HepG2 (cell line): Measurements from ENCODE around the gene NECTIN2. TPM values are rescaled to one million over a fixed set of nuclear protein-coding genes. Genes with fewer than 3 reads are reported as not detected.

ENCODE experiments used
- ATAC-seq: fragments of 200-7000 bp; cut with Tn5 transposase; 3 replicates; pipeline ENCODE4 v1.9.1; 2020; ENCODE audit warnings: mild to moderate bottlenecking, moderate library complexity
- BruUV-seq: library from RNA; stranded (reverse); fragments of 400-500 nt; replicated peaks from 2 replicates; lab custom pipeline; 2021; lab: Mats Ljungman, UMichigan
- CTCF ChIA-PET: fragments of 300-600 bp; formaldehyde crosslinking; extraction: SDS; loops from one replicate; lab custom pipeline; 2021; ENCODE audit warnings: low total read pairs, inconsistent platforms, low intra/inter-chr PET ratio; lab: Yijun Ruan, JAX
- POLR2A ChIA-PET: fragments of 350-600 bp; sonication (Branson Sonifier 250); formaldehyde crosslinking; loops from one replicate; lab custom pipeline; 2020; ENCODE audit warnings: antibody characterized with exemption, inconsistent platforms; lab: Yijun Ruan, JAX
- DNase-seq: peaks from one replicate; pipeline ENCODE4 v3.0.0-alpha.2; 2015; ENCODE audit warnings: low spot score
- FAIRE-seq: peaks from 3 replicates; lab custom pipeline; 2011; peaks lifted over from hg19 to GRCh38; lab: Jason Lieb, UNC
- H2AFZ ChIP-seq: one replicate; pipeline ENCODE4 v1.6.1; 2011; ENCODE audit warnings: low read length, inconsistent platforms
- H3K27ac ChIP-seq: fragments of 300-600 bp; 3 replicates; pipeline ENCODE4 v1.8.0; 2011; ENCODE audit warnings: mixed run types, mild to moderate bottlenecking, mixed read lengths, low read length, inconsistent platforms; ENCODE audit not compliant: insufficient read depth; ENCODE audit errors: extremely low read length
- H3K27me3 ChIP-seq, 2 experiments: fragments of 200-600 bp in 1 of 2; 2 replicates in 1 of 2; 3 replicates in 1 of 2; pipeline versions ENCODE4 v1.6.0 to v1.8.0; 2011; ENCODE audit warnings: low read length in 2 of 2, mild to moderate bottlenecking in 2 of 2, moderate library complexity in 2 of 2, inconsistent platforms in 1 of 2; ENCODE audit not compliant: insufficient read depth in 2 of 2, control insufficient read depth in 1 of 2
- H3K36me3 ChIP-seq, 2 experiments: fragments of 200-600 bp in 1 of 2; replicated peaks in 1 of 2; 2 replicates in 1 of 2; 3 replicates in 1 of 2; pipeline versions ENCODE4 v1.5.1 to v1.8.0; 2011; ENCODE audit warnings: low read length in 2 of 2, inconsistent platforms in 1 of 2; ENCODE audit not compliant: insufficient read depth in 2 of 2, control insufficient read depth in 1 of 2
- H3K4me1 ChIP-seq: 2 replicates; pipeline ENCODE4 v1.5.1; 2012; ENCODE audit warnings: low read length, inconsistent platforms; ENCODE audit not compliant: insufficient read depth
- H3K4me2 ChIP-seq: 2 replicates; pipeline ENCODE4 v1.6.0; 2011; ENCODE audit warnings: low read depth, low read length, inconsistent platforms
- H3K4me3 ChIP-seq, 3 experiments: fragments of 200-600 bp in 1 of 3; sonication (generic), shearing (Covaris generic) in 1 of 3; replicated peaks in 1 of 3; 2 replicates each; pipeline ENCODE4 v1.5.1; 2011 to 2016; ENCODE audit warnings: low read length in 3 of 3, inconsistent platforms in 2 of 3, low read depth in 2 of 3, mild to moderate bottlenecking in 2 of 3, control low read depth in 1 of 3, mixed read lengths in 1 of 3; ENCODE audit not compliant: insufficient read depth in 1 of 3
- H3K79me2 ChIP-seq: one replicate; pipeline ENCODE4 v1.6.1; 2011; ENCODE audit warnings: low read length, inconsistent platforms; ENCODE audit not compliant: insufficient read depth
- H3K9ac ChIP-seq: 2 replicates; pipeline ENCODE4 v1.6.0; 2011; ENCODE audit warnings: mild to moderate bottlenecking, low read depth, low read length, inconsistent platforms; ENCODE audit not compliant: insufficient read depth
- H3K9me3 ChIP-seq: 2 replicates; pipeline ENCODE4 v1.5.1; 2012; ENCODE audit warnings: mild to moderate bottlenecking, low read length
- H4K20me1 ChIP-seq: 2 replicates; pipeline ENCODE4 v1.6.0; 2011; ENCODE audit warnings: inconsistent platforms, mild to moderate bottlenecking, low read length, moderate library complexity; ENCODE audit not compliant: insufficient read depth
- AGO1 ChIP-seq: fragments of 200-400 bp; formaldehyde crosslinking; IDR thresholded peaks from 2 replicates; pipeline ENCODE4 v1.6.1; 2017; ENCODE audit warnings: mild to moderate bottlenecking, low read depth, low read length, moderate library complexity; ENCODE audit not compliant: poor library complexity, severe bottlenecking
- AGO2 ChIP-seq: fragments of 200-400 bp; formaldehyde crosslinking; optimal IDR thresholded peaks from 2 replicates; pipeline ENCODE3; 2017; ENCODE audit warnings: mild to moderate bottlenecking, low read depth, low read length, moderate library complexity
- PCBP2 ChIP-seq: fragments of 200-400 bp; formaldehyde crosslinking; optimal IDR thresholded peaks from 2 replicates; pipeline ENCODE3; 2018; ENCODE audit warnings: low read length, low read depth; ENCODE audit not compliant: poor library complexity, severe bottlenecking
- SALL2 ChIP-seq: sonication (generic); formaldehyde crosslinking; IDR thresholded peaks from 2 replicates; pipeline ENCODE4 v1.8.1; 2023; ENCODE audit warnings: mild to moderate bottlenecking, missing genetic modification reagents, inconsistent platforms
- SOX6 ChIP-seq, 2 experiments: fragments of 450-650 bp in 1 of 2; sonication (generic) in 1 of 2; formaldehyde crosslinking in 1 of 2; IDR thresholded peaks; 2 replicates each; pipeline versions ENCODE4 v1.4.0 to v1.6.1; 2017 to 2020; ENCODE audit warnings: antibody characterized with exemption in 1 of 2, mild to moderate bottlenecking in 1 of 2, missing genetic modification reagents in 1 of 2
- SP2 ChIP-seq: sonication (generic); formaldehyde crosslinking; IDR thresholded peaks from 2 replicates; pipeline ENCODE4 v1.5.1; 2020; ENCODE audit warnings: mild to moderate bottlenecking, missing genetic modification reagents
- ZNF224 ChIP-seq: sonication (generic); formaldehyde crosslinking; IDR thresholded peaks from 2 replicates; pipeline ENCODE4 v1.5.0; 2020; ENCODE audit warnings: mild to moderate bottlenecking, missing genetic modification reagents
- ZNF772 ChIP-seq: sonication (generic); formaldehyde crosslinking; IDR thresholded peaks from 2 replicates; pipeline ENCODE4 v1.5.0; 2020; ENCODE audit warnings: mild to moderate bottlenecking, missing genetic modification reagents
- WGBS: methylation state at CpG from one replicate; pipeline ENCODE4 v1.1.6; 2017; ENCODE audit warnings: low lambda C conversion rate; 5-methylcytosine and 5-hydroxymethylcytosine counted together
- in situ Hi-C: cut with HindIII; loops from 2 replicates; pipeline ENCODE4 v1.10.0; 2017; ENCODE audit warnings: low pct_unique_long_range_greater_than_20kb; ENCODE audit not compliant: extremely low pct_ligation_motif_present
- intact Hi-C: fragments of 100-400 bp; cut with micrococcal nuclease; formaldehyde crosslinking; loops from one replicate; pipeline ENCODE4 v1.10.0; 2022; ENCODE audit not compliant: unreplicated experiment
- polyA plus RNA-seq, 8 experiments: library from polyadenylated mRNA; depleted of rRNA in 3 of 8; stranded (reverse) in 7 of 8; unstranded in 1 of 8; fragments of >200 nt; fragmentation: Illumina TruSeq in 4 of 8; extraction: Trizol in 4 of 8; gene quantifications; 2 replicates each; pipeline versions ENCODE4 v1.2.1 to v1.2.3, GENCODE V29; 2011 to 2016; ENCODE audit warnings: low read depth in 4 of 8, missing spikeins in 1 of 8, mixed read lengths in 1 of 8; ENCODE audit not compliant: insufficient read depth in 1 of 8
- total RNA-seq, 5 experiments: library from RNA; depleted of rRNA; stranded (reverse); fragments of >200 nt; fragmentation: Illumina TruSeq; extraction: Trizol; gene quantifications; 2 replicates each; pipeline ENCODE4 v1.2.3, GENCODE V29; 2016; ENCODE audit warnings: low read depth in 1 of 5

The NECTIN2 gene
- total and polyA plus RNA-seq, 2 of the 13 experiments (the other 11 are each of a cell fraction or from before 2014, with no cell fraction given): 75.4 to 114 TPM

DNA sequence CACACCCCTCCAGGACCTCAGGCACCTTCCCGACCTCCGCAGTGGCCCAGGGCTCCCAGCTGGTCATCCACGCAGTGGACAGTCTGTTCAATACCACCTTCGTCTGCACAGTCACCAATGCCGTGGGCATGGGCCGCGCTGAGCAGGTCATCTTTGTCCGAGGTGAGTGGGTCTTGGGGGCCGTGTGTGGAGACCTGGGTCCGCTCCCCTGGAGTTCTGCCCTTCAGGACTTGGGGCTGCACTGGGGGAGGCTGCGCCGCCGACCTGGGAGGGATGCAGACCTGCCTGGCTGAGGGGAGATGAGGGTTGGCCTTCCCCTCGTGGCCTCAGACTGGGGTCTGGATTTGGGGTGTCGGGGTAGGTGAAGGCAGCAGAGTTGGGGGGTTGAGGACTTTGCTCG is 28.2 kb downstream of the NECTIN2 start:
- ATAC-seq: no peak
- Histone ChIP-seq H3K4me3 (no peak overlapping the region), H4K20me1 (no peaks in the 10 kb centered on the region), H3K79me2 (no peaks in the 10 kb centered on the region), H3K27me3 (no peaks in the 10 kb centered on the region), H3K27ac (no peak overlapping the region), H3K4me1 (peaks cover 30% of the 10 kb centered on the region), H2AFZ (no peak overlapping the region), H3K4me2 (no peak overlapping the region), H3K9ac (no peak overlapping the region), H3K9me3 (no peaks in the 10 kb centered on the region), H3K36me3 (peaks cover 43 to 76% of the 10 kb centered on the region in 2 experiments)
- FAIRE-seq: no peak
- DNase-seq: no peak
- 97% methylated on average over 12 of the region's 16 CpGs for WGBS
- no TSS peak for BruUV-seq
- no peak for TF ChIP-seq ZNF772 (CRISPR knock-in tag)
- TF ChIP-seq AGO2: peak; percentile 59
- in situ Hi-C loops (no loop called here), intact Hi-C loops (no loop called here)
- POLR2A ChIA-PET: interaction anchor here (1.1 kb wide), 1 partner anchor 10 kb away, joined by 3 read pairs; no protein-coding TSS in a partner anchor
- CTCF ChIA-PET: no interaction called here

DNA sequence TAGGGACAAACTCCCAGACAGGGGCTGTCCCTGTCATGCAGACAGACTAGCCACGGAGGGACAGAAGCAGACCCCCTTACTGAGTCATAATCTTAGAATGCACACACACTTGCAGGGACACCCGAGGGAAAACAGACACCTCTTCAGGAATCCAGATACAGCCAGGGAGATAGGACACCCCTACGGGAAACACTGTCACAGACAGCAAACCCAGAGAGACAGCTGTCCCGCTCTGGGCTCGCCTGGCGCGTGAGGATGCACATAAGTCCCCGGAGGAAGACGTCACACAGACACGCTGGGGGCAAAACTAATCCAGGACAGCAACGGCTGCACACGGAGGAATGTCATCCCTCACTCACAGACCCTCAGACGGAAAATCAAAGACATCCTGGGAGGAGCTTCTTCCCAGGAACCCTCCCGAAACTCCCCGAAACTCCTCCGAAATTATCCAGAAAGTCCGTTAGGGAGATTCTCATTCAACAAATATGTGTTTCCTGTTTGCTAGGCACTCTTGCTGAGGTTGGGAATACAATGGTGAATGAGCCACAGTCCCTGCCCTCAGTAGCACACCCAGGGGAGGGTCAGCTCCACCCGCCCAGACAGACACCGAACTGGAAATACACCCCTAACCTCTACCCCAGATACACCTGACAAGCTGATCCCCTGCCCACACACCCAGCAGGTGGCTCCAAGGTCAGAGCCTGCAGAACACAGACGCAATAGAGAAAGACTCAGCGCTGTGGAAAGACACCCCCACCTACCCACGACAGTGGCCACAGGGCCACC is 29.8 kb downstream of the NECTIN2 start:
- POLR2A ChIA-PET: no interaction called here
- Histone ChIP-seq H4K20me1 (no peaks in the 10 kb centered on the region), H3K27ac (no peak overlapping the region), H3K4me3 (no peak overlapping the region), H2AFZ (no peak overlapping the region), H3K27me3 (no peaks in the 10 kb centered on the region), H3K79me2 (no peaks in the 10 kb centered on the region), H3K4me1 (peaks cover 20% of the 10 kb centered on the region), H3K9ac (no peak overlapping the region), H3K36me3 (peaks cover 43 to 76% of the 10 kb centered on the region in 2 experiments), H3K4me2 (no peak overlapping the region), H3K9me3 (no peaks in the 10 kb centered on the region)
- CTCF ChIA-PET: no interaction called here
- intact Hi-C loops (no loop called here), in situ Hi-C loops (no loop called here)
- no peak for FAIRE-seq
- ATAC-seq: no peak
- WGBS: 85% methylated on average over 13 of the region's 22 CpGs
- TF ChIP-seq ZNF224 (CRISPR knock-in tag) (no peak), SALL2 (CRISPR knock-in tag) (no peak), AGO1 (no peak), PCBP2 (no peak), SP2 (CRISPR knock-in tag) (no peak), SOX6 (IDR thresholded peaks at IDR 0.05) (no peak), SOX6 (CRISPR knock-in tag; IDR thresholded peaks at IDR 0.05) (no peak)
- no TSS peak for BruUV-seq
- DNase-seq: no peak
